ENCODE measurements around the gene LRRC4C.

Gene LRRC4C

DNA sequence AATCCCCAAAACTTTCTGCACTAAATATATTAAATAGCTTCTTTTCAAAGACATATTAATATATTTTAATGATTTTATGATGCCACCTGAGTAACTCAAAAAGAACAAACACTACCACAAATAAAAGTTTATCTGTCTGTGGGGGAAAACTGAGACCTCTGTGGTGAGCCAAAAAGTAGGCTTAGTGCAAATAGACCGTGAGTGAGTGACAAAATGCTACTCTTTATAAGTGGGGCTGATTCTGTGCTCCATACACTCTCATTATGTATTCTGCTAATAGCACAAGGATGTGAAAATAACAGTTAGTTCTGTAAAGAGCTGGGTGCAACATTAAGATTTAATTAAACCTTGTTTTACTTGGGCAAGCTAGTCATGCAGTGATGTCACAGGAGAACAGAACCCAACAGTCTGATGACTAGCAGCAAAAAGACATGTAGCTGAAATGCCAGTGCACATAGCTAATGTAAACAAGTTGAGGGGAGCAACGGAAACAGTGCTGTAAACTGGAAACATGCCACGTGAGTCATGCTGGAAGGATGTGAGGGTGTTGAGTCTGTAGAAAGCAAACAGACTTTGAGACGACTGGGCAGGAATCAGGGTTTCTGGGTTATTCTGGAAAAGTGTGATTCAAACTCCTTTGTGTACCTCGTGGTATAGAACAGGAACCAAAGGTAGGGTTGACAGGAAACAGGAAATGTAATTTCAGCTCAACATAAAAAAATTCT lies 1130.4 kb downstream of the LRRC4C start:
- DNase-seq, result no peak

DNA sequence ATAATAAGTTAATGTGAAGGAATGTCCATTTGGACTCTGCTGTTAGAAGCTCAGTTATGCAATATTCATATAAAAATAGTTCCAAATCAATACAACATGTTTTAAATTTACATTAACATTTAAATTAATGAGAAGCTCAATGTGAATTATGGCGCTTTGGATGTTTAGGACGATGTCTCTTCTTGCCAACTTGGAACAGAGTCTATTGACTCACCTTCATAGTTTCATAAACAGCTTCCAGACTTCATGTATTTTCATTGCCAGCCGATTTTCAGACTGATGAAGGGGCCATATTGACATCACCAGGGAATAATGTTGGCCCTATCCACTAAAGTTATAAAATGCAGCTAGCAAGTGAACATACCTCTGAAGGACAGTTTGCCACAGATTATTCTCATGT lies 1136.2 kb downstream of the LRRC4C start:
- DNase-seq, result no peak

- DNase-seq, result no peak
Measured at GRCh38 chr11:40321537-40321936, 1137.9 kb downstream of the LRRC4C start.

DNA sequence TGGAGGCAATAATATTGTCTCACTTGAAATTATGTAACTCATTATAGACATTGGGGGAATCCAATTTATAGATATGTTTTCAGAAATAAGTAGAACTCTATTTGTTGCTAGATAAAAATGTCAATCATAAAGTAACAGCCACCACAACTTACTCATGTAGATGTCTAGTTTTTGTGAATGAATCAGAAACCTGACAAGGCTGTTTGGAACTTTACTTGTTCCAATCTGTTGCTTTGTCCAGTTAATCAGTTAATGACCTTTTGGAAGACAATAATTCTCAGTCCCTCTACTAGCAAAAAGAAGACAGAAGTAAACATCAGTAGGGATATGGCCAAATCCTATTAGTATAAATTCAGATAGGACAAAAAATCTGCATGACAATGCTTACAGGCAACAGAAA lies 1143.3 kb downstream of the LRRC4C start:
- DNase-seq, result no peak

DNA sequence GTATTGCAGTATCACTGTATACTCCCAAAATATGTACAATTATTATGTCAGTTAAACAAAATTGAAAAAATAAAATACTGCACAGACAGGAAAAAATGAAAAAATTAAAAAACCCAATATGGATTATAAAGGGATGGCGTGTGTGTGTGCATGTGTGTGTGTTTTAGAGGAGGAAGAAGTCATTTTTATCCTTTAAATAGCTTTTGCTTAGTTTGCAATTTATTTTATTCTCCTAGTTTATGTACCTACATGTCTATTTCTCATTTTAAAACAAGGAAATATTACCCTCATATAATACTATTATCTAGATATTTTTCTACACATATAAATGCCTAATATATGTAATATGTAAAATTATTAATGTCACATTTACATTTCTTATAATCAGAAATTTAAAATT lies 1144.3 kb downstream of the LRRC4C start:
- DNase-seq, result no peak

- no peak for DNase-seq
Measured at GRCh38 chr11:40314327-40314726, 1145.1 kb downstream of the LRRC4C start.

DNA sequence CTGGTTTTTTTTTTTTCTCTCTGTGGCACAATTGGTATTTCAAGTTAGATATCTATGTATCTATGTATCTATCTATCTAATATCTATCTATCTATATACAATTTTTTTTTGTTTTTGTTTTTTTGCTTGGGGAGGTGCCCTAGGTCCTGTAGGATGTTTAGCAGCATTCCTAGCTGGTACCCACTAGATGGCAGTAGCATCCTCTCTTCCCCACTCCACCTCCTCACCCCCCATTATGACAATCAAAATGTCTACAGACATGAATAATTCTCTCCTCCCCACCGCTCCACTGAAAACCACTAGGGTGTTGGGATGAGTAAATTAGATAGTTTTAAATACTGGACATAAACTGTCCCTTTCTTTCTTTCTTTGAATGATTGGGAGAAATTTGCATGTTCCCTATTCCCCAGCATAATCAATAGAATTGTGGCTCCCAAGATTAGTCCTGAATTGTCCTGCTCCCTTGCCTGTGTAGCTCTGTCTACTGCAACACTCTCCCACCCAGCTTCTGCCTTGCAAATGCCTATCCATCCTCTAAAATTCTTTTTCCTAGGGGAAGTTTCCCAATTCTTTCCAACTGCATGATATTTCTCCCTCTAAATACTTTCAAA lies 1152.4 kb downstream of the LRRC4C start:
- no peak for DNase-seq

GRCh38 chr11:40302669-40303068 lies 1156.8 kb downstream of the LRRC4C start:
- no peak for DNase-seq

- DNase-seq, result no peak
Measured at GRCh38 chr11:40295466-40295865, 1164.0 kb downstream of the LRRC4C start.

- DNase-seq, result no peak
Measured at GRCh38 chr11:40294741-40295140, 1164.7 kb downstream of the LRRC4C start.

DNA sequence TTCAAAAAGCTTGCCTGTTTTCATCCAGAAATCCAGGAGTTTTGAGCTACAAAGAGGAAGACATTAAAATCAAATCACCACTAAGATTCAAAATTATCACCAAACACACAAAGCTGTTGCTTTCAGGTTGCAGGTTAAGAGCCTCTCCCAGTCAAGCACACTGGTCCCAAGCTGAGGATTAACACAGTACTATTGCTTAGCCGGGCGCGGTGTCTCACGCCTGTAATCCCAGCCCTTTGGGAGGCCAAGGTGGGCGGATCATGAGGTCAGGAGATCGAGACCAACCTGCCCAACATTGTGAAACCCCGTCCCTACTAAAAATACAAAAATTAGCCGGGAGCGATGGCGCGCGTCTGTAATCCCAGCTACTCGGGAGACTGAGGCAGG lies 1165.1 kb downstream of the LRRC4C start:
- no peak for DNase-seq

- DNase-seq, result no peak
Measured at GRCh38 chr11:40293655-40294348, 1165.7 kb downstream of the LRRC4C start.

DNA sequence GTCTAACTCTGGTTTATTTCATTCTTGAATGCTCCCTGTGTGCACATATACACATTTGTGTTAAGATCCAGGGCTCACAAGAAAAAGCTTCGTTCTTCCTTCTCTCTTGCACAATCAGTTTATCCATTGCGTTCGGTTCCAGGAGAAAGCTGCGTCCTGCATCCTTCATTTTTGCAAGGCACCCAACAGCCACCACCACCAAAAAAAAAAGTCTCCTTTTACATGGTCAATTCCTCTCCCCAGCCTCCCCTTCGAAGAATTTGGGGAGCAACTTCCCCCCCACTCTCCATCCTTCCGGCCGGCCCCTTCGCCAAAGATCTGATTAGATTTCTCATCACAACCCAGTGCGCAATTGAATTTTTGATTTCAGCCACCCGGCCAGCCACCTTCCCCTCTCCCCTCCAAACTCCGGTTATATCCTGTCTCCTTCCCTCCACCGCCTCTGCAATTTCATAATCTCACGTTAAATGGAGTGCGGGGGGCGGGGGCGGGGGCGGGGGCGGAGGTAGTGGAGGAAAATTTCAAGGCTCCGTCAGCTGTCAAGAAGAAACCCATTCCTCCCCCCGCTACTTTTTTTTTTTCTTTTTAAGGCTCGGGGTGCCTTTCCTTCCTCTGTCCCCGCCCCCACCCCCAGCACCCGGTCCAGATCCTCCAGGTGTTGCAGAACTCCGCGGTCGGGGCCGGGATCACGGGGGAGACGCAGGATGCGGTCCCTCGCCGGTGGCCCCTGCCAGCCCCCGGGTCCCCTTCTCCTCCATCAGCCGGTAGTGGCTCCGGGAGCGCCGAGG lies 1166.5 kb downstream of the LRRC4C start:
- DNase-seq, result no peak

DNA sequence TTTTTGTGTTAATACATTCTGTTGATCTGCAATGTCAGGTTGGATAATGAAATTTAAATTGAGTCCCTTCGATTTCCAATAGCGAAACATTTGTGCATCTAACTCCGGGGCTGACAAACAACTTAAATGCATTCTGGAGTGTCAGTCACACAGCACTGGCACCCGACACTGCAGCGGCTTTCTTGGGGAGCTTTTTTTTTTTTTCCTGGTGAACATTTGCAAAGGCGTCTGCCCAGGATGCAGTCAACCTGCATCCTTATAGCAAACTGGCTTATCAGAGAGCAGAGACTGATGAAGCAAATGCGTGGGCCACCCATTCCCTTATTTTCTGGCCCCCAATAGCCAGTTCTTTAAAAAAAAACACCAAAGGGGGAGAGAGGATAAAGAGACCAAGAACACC lies 1167.7 kb downstream of the LRRC4C start:
- DNase-seq, result no peak

GRCh38 chr11:40291329-40291728 lies 1168.1 kb downstream of the LRRC4C start:
- no peak for DNase-seq

GRCh38 chr11:40290171-40290631 lies 1169.3 kb downstream of the LRRC4C start:
- no peak for DNase-seq

DNA sequence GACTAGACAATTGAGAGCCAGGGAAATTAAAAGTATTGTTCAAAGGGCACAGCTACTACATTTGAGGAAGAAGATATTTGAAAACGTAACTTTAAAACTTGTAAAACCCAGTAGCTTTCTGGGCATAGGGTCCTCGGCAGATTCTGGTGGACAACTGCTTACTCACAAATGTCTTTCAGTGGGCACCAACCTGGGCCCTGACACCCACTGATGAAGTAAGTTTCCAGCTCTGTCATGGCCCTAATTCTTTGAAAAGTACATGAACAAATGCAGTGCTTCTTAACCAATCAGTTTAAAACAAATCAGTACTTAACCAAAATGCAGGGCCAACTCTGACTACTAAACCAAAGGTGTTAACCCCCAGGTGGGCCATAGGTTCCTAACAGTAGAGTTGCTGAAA lies 1170.1 kb downstream of the LRRC4C start:
- no peak for DNase-seq

DNA sequence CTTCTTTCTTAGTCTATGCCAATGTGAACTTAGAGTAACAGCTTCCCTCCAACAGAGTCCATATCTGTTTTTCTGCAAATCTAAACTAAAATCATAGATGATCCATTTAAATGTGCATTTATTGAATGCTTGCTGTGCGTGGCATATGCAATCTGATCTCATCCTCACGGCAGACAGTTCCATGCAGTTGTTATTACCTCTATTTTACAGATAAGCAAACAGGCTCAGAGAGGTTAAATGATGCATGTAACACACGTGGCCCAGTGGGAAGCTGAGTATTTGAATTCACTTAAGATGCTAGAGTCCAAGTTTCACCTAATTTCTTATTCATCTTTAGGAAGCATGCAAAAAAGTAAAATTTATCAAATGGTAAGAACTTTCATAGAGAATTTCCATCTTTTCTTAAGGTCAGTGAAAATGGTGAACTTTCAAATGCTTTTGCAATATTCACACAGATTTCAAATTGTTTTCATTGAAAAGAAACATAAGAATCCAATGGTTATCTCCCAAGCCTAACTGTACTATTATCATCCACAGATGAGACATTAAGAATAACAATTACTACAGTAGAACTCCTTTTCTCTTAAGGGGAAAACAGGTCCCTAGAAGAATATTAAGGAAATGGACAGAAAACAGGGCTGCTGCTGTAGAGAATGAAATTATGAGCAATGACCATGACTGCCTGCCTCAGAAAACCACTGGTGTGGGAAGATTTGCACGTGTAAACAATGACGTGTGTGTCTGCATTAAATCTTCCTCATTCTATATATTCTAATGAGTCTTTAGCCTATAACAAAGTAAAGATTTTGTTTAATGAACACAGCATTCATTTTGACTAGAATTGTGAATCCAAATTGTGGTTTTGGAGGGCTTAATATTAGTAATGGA lies 1171.3 kb downstream of the LRRC4C start:
- DNase-seq, result no peak

DNA sequence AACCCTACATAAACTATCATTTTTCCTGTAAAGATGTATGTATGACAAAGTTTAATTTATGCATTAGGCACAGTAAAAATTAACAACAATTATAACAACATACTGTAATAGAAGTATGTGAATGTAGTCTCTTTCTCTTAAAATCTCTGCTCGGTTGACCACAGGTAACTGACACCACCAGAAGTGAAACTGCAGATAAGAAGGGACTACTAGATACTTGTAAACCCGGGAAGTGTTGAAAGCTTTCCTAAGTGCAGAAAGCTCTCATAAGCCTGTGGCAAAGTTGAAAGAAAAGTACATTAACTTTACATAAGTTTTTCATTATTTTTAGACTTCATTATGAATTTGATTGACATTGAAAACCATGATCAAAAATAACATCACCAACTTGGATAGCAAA lies 1173.3 kb downstream of the LRRC4C start:
- DNase-seq, result no peak

DNA sequence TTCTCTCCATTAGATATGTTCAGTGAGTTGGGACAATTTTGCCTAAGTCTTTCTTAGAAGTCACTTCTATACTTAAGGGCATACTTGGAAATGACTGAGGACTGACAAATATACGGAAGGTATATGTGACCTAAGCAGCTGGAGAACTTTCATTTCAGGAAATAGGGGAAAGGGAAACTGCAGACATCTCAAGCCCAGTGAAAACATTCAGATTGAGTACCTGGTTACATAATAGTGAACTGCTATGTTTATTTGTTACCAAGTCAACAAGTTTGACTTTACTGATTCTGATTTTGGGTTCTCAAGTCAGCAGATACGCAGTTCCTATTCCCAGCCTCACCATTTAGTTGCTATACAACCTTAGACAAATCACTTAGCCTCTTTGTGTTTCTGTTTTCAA lies 1173.9 kb downstream of the LRRC4C start:
- DNase-seq, result no peak

DNA sequence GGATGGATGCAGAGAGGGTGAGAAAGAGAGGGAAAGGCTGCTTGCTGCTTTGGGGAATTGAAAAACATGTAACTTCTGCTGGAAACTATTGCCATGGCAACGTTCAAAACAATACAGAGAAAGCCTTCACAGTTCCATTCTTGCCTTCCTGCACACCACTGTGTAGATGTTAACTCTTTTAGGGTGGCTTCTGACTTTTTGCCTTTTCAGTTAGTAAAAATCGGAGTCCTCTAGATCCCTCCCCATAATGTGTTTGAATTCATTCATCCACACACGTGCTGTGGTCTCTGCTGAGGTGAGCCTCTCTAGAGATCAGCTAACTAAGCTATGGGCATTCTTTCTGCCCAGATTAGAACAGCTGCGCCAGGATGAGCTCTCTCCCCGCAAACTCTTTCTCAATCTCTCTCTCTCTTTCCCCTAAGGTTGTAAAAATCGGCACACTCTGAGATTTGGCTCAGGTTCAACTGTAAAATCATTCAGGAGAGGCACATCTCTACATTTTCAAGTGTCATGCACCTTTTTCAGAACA lies 1178.3 kb downstream of the LRRC4C start:
- DNase-seq, result no peak
